Retinal pigment epithelial cell (primary cell): ENCODE results near the gene LOXL3.

Source experiments
- DNase-seq: peaks from one replicate; pipeline ENCODE4 v3.0.0-alpha.2; 2010; ENCODE audit warnings: low read depth
- H3K4me3 ChIP-seq: 2 replicates; pipeline ENCODE4 v1.5.1; 2011; ENCODE audit warnings: mild to moderate bottlenecking, low read length, control low read depth, moderate library complexity
- CTCF ChIP-seq: conservative IDR thresholded peaks from 2 replicates; pipeline ENCODE4 v1.5.1; 2011; ENCODE audit warnings: low read depth, low read length, control low read depth, inconsistent platforms

The LOXL3 gene

GRCh38 chr2:74535440-74535965, 18.2 kb downstream of the LOXL3 start:
- no peak for DNase-seq
- TF ChIP-seq CTCF = no peak
- H3K4me3 ChIP-seq = no peak overlapping the region

GRCh38 chr2:74534411-74534810, 19.3 kb downstream of the LOXL3 start:
- no peak overlapping the region for H3K4me3 ChIP-seq
- DNase-seq = no peak
- no peak for TF ChIP-seq CTCF

GRCh38 chr2:74533464-74533863, 20.3 kb downstream of the LOXL3 start:
- DNase-seq = no peak
- no peak overlapping the region for H3K4me3 ChIP-seq
- TF ChIP-seq CTCF = no peak

- no peak for DNase-seq
- H3K4me3 ChIP-seq = no peak overlapping the region
- TF ChIP-seq CTCF = peak; percentile 25
These were observed 21.5 kb downstream of the LOXL3 start for GRCh38 chr2:74532222-74532621.

GRCh38 chr2:74531666-74532065, 22.1 kb downstream of the LOXL3 start:
- TF ChIP-seq CTCF = no peak
- H3K4me3 ChIP-seq = no peak overlapping the region
- no peak for DNase-seq

- no peak for DNase-seq
- no peak for TF ChIP-seq CTCF
- H3K4me3 ChIP-seq = peak overlapping the region; percentile 96
These were observed 23.2 kb downstream of the LOXL3 start for GRCh38 chr2:74530239-74531187.
